Right lobe of liver (tissue), 4 donors: ENCODE results near the gene PSMB7.

Source experiments
- POLR2A ChIP-seq: fragments of 450-650 bp; IDR thresholded peaks from one replicate; pipeline ENCODE4 v1.6.1; 2017; ENCODE audit warnings: antibody characterized with exemption, mild to moderate bottlenecking
- TF ChIP-seq, protein P1 (sequence below), 4 donors: fragments of 200-600 bp in 3 of 4; fragments of 450-650 bp in 1 of 4; IDR thresholded peaks; one replicate each; pipeline versions ENCODE4 v1.5.1 to v1.8.0; 2016 to 2022; ENCODE audit warnings: antibody characterized with exemption in 4 of 4, mild to moderate bottlenecking in 2 of 4
- donor health status: DM: no; HTN: no; CAD: no.
- donor health status: DM: no; HTN: no; CAD: no.
- donor health status: DM: no; HTN: yes; CAD: no.

DNA sequence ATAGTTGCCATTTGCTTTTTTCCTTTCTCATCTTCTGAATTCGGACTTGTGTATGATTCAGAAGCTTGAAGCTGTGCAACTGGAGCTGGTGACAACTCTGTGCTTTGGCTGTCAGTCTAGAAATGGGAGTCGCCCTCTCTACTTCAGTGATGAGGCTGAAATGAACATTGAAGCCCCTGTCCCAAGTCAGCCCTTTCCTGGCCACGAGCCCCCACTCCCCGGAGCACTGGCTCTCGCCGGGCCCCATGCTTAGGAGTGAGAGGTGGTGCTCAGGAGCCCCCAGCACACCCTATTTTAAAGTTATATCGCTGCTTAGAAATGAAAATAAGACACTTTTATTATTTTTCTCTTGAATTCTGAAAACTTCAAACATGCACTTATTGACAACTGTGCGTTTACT is 66.0 kb downstream of the PSMB7 start:
- TF ChIP-seq, protein P1, sequence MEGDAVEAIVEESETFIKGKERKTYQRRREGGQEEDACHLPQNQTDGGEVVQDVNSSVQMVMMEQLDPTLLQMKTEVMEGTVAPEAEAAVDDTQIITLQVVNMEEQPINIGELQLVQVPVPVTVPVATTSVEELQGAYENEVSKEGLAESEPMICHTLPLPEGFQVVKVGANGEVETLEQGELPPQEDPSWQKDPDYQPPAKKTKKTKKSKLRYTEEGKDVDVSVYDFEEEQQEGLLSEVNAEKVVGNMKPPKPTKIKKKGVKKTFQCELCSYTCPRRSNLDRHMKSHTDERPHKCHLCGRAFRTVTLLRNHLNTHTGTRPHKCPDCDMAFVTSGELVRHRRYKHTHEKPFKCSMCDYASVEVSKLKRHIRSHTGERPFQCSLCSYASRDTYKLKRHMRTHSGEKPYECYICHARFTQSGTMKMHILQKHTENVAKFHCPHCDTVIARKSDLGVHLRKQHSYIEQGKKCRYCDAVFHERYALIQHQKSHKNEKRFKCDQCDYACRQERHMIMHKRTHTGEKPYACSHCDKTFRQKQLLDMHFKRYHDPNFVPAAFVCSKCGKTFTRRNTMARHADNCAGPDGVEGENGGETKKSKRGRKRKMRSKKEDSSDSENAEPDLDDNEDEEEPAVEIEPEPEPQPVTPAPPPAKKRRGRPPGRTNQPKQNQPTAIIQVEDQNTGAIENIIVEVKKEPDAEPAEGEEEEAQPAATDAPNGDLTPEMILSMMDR (IDR thresholded peaks at IDR 0.05), result no peak
- no peak for TF ChIP-seq POLR2A
